ENCODE data around the gene LARGE1.

- TF ChIP-seq PPARG (CRISPR knock-in tag; conservative IDR thresholded peaks at IDR 0.05) (no peak), ZNF256 (CRISPR knock-in tag; conservative IDR thresholded peaks at IDR 0.05) (no peak), ZSCAN25 (CRISPR knock-in tag; IDR thresholded peaks at IDR 0.05) (no peak), DPF2 (CRISPR knock-in tag; IDR thresholded peaks at IDR 0.05; ENCODE audit: borderline replicate concordance, low read depth) (no peak), YY1 (IDR thresholded peaks at IDR 0.05; ENCODE audit: insufficient read depth, insufficient replicate concordance, low read depth, low read length) (no peak), KDM5B (CRISPR knock-in tag; IDR thresholded peaks at IDR 0.05; ENCODE audit: borderline replicate concordance) (no peak), STAT6 (CRISPR knock-in tag; IDR thresholded peaks at IDR 0.05; ENCODE audit: borderline replicate concordance) (no peak), SIN3A (IDR thresholded peaks at IDR 0.05; ENCODE audit: borderline replicate concordance, low read depth, low read length) (no peak), ZNF704 (CRISPR knock-in tag; IDR thresholded peaks at IDR 0.05; ENCODE audit: borderline replicate concordance) (no peak), ZFP1 (CRISPR knock-in tag; IDR thresholded peaks at IDR 0.05) (no peak), POGK (CRISPR knock-in tag; conservative IDR thresholded peaks at IDR 0.05) (no peak), RNF2 (conservative IDR thresholded peaks at IDR 0.05; ENCODE audit: low read depth) (no peak), ARNTL (CRISPR knock-in tag; IDR thresholded peaks at IDR 0.05) (no peak), MTA3 (CRISPR knock-in tag; IDR thresholded peaks at IDR 0.05) (no peak)
These were observed 70.1 kb downstream of the LARGE1 start for GRCh38 chr22:33850193-33850592.
